Measurements from ENCODE around the gene ADAM8.
A peak's percentile ranks its signal among the peaks of the same experiment; 100 is the strongest.

ADAM8 gene

GRCh38 chr10:133257489-133258065 is 19.1 kb downstream of the ADAM8 start:
- ChIA-PET CTCF (interaction anchor here (0.6 to 2.2 kb wide), 7 partner anchors 11 to 603 kb away, joined by 3 to 11 read pairs (median 4); no protein-coding TSS in a partner anchor), POLR2A (no interaction called here)
- TF ChIP-seq, protein P1, sequence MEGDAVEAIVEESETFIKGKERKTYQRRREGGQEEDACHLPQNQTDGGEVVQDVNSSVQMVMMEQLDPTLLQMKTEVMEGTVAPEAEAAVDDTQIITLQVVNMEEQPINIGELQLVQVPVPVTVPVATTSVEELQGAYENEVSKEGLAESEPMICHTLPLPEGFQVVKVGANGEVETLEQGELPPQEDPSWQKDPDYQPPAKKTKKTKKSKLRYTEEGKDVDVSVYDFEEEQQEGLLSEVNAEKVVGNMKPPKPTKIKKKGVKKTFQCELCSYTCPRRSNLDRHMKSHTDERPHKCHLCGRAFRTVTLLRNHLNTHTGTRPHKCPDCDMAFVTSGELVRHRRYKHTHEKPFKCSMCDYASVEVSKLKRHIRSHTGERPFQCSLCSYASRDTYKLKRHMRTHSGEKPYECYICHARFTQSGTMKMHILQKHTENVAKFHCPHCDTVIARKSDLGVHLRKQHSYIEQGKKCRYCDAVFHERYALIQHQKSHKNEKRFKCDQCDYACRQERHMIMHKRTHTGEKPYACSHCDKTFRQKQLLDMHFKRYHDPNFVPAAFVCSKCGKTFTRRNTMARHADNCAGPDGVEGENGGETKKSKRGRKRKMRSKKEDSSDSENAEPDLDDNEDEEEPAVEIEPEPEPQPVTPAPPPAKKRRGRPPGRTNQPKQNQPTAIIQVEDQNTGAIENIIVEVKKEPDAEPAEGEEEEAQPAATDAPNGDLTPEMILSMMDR (IDR thresholded peaks at IDR 0.05; ENCODE audit: control extremely low read depth, extremely low read depth, low read depth, missing control alignments) = peak; percentile 23
- peak; percentile 47 for DNase-seq (ENCODE audit: extremely low spot score)

DNA sequence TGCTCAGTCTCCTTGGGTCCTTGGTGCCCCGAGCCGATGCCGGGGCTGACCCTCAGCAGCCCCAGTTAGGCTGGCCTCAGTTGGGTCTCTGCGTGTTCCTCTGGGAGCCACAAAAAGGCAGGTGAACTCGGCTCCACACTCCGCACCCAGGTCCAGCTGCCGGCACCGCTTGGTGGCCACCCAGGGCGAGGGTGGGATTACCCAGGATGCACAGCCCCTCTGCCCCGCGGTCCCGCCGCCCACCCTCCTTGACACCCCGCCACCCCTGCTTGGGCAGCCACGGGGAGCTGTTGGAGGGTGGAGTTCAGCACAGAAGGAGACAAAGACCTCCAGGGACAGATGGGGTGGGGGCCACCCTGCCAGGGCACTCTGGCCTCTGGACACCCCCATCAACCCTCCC is 21.3 kb downstream of the ADAM8 start:
- ChIA-PET POLR2A (no interaction called here), CTCF (interaction anchor here (1.8 kb wide), 1 partner anchor 20 kb away, joined by 4 read pairs; no protein-coding TSS in a partner anchor)
- no peak for DNase-seq (ENCODE audit: extremely low spot score)
- TF ChIP-seq, protein P1 (IDR thresholded peaks at IDR 0.05; ENCODE audit: control extremely low read depth, extremely low read depth, low read depth, missing control alignments) = no peak

- DNase-seq (ENCODE audit: extremely low spot score) = no peak
- CTCF ChIA-PET = no interaction called here
- TF ChIP-seq, protein P1 (IDR thresholded peaks at IDR 0.05; ENCODE audit: control extremely low read depth, extremely low read depth, low read depth, missing control alignments) = no peak
- POLR2A ChIA-PET = no interaction called here
Measured at GRCh38 chr10:133254421-133255120, 22.1 kb downstream of the ADAM8 start.

- POLR2A ChIA-PET = no interaction called here
- TF ChIP-seq, protein P1 (IDR thresholded peaks at IDR 0.05; ENCODE audit: control extremely low read depth, extremely low read depth, low read depth, missing control alignments) = no peak
- DNase-seq (ENCODE audit: extremely low spot score) = no peak
- CTCF ChIA-PET = no interaction called here
Measured at GRCh38 chr10:133253361-133253955, 23.2 kb downstream of the ADAM8 start.

DNA sequence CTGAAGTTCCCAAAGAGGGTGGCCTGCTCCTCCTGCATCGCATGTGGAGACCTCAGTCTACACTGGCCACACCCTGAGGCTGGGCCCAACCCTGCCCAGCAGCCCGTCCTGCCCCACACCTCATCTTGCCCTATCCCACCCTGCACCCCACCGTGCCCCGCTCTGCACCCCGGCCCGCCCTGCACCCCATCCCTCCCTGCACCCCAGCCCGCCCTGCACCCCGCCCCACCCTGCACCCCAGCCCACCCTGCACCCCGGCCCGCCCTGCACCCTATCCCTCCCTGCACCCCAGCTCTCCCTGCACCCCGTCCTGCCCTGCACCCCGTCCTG is 24.5 kb downstream of the ADAM8 start:
- TF ChIP-seq, protein P1 (IDR thresholded peaks at IDR 0.05; ENCODE audit: control extremely low read depth, extremely low read depth, low read depth, missing control alignments) = no peak
- ChIA-PET CTCF (no interaction called here), POLR2A (no interaction called here)
- DNase-seq (ENCODE audit: extremely low spot score) = no peak

DNA sequence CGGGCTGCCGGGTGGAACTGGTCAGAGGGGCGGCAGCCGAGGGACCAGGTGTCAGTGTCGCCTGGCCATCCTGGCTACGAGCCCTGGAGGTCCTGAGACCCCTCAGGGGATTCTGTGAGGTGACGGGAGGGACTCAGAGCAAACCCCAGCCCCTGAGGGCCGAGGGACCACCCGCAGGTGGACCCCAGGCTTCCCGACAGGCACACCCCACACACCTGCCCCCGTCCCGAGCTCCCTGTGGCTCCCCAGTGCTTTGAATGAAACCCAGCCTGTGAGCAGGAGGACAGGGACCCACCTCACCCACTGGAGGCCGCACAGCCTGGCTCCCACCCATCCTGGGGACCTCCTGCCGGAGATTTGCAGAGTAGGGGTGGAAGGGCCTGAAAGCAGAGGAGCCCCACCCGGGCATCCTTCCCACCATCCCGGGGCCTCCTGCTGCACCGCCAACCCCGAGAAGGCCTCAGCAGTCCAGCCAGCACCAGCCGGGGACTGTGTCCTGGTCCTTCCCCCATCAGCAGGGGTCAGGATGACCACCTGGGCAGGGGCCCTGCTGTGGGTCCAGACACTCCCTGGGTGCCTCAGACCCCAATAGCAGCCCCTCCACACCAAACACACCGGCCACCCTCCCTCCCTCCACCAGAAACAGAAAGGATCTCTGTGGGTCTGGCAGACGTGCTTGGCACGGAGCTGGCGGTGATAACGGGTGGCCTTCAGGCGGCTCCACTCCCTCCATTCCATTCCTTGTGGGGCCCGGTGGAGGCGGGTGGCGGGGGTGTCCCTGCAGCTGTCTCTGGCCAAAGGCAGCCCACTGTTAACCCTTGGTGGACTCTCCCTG is 25.1 kb downstream of the ADAM8 start:
- DNase-seq (ENCODE audit: extremely low spot score) = no peak
- TF ChIP-seq, protein P1 (IDR thresholded peaks at IDR 0.05; ENCODE audit: control extremely low read depth, extremely low read depth, low read depth, missing control alignments) = no peak
- ChIA-PET POLR2A (no interaction called here), CTCF (no interaction called here)

Measured in GM10248 (cell line).